Fibroblast of mammary gland (primary cell): ENCODE measurements around the gene FGD3.

ENCODE experiments used
- DNase-seq: peaks from one replicate; pipeline ENCODE4 v3.0.0-alpha.2; 2010; ENCODE audit warnings: low read depth
- H3K4me3 ChIP-seq: 2 replicates; pipeline ENCODE4 v1.5.1; 2011; ENCODE audit warnings: low read depth, mild to moderate bottlenecking, low read length, moderate library complexity; ENCODE audit not compliant: control insufficient read depth
- TF ChIP-seq, protein P1 (sequence below): conservative IDR thresholded peaks from 2 replicates; pipeline ENCODE4 v1.5.1; 2011; ENCODE audit warnings: low read depth, low read length, inconsistent platforms; ENCODE audit not compliant: control insufficient read depth, insufficient read depth

FGD3 gene

DNA sequence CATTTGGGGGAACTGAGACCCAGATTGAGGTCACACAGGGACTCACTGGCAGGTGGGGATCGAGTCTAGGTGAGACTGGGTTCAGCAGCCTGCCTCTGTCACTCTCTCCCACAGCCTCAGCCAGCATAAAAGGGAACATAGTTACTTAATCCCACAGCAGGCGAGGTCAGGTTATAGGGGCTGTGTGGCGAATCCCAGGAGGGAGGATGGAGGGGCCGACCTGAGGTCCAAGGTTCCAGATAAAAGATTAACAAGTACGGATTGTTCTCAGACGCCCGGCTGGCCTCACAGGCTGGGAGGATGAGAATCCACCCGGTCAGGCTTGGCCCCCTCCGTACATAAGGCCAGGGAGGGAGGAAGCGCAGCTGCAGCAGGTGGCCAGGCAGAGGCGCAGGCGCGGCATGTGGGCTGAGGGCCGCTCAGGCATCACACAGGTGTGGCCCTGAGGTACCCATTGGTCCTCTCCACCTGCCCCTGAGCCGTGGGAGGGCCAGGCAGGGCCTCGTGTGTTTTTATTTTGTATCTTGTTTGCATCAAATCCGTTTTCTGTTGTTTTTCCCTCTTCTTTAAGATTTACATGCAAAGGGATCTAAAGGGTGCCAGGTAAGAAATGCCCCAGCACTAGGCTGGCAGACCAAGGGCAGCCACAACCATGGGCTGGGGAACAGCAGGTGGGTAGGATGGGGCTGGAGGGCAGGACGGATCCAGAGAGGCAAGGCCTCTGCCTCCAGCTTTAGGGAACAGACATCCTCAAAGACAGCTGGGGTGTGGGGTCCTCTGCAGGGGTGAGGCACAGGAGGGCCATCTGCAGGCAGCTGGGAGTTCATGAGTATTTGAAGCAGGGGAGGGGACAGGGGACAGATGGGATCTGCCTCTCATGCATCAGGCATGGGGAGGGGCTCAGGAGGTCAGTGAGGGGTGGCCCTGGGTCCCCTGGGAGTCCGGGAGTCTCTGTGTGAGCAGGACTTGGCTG is 114.8 kb downstream of the FGD3 start:
- H3K4me3 ChIP-seq = no peak overlapping the region
- TF ChIP-seq, protein P1, sequence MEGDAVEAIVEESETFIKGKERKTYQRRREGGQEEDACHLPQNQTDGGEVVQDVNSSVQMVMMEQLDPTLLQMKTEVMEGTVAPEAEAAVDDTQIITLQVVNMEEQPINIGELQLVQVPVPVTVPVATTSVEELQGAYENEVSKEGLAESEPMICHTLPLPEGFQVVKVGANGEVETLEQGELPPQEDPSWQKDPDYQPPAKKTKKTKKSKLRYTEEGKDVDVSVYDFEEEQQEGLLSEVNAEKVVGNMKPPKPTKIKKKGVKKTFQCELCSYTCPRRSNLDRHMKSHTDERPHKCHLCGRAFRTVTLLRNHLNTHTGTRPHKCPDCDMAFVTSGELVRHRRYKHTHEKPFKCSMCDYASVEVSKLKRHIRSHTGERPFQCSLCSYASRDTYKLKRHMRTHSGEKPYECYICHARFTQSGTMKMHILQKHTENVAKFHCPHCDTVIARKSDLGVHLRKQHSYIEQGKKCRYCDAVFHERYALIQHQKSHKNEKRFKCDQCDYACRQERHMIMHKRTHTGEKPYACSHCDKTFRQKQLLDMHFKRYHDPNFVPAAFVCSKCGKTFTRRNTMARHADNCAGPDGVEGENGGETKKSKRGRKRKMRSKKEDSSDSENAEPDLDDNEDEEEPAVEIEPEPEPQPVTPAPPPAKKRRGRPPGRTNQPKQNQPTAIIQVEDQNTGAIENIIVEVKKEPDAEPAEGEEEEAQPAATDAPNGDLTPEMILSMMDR = no peak
- no peak for DNase-seq

DNA sequence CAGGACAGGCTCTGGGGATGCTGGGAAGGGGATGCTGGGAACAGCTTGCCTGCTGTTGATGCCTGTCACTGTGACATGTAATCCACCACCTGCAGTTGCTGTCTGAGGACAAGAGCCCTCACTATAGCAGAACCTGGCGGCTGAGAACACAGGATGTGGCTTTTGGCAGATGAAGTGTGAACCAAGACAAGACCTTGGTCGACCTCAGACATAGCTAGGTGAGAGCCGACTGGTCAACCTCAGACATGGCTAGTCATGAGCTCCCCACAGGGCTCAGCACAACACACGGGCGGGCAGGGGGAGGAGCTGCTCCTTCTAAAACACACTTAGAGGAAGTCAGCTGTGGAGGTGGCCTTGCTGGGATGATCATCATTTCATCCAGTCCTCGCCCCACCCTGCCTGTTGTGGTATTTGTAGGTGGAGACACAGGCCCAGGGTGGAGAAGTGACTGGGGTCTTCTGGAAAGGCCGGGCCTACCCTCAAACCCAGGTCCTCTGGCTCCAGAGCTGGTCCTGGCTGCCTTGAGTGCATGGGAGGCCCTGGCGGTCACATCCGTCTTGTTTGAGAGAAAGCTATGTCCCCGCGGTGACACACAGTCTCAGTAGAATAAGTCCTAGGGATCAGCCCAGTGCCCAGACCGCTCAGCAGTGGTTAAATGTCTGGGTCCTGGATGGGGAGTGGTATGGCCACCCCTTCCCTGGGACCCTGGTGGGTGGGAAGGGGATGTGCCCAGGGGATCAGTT is 117.2 kb downstream of the FGD3 start:
- H3K4me3 ChIP-seq = no peak overlapping the region
- peak; percentile 38 for DNase-seq
- TF ChIP-seq, protein P1 = no peak

DNA sequence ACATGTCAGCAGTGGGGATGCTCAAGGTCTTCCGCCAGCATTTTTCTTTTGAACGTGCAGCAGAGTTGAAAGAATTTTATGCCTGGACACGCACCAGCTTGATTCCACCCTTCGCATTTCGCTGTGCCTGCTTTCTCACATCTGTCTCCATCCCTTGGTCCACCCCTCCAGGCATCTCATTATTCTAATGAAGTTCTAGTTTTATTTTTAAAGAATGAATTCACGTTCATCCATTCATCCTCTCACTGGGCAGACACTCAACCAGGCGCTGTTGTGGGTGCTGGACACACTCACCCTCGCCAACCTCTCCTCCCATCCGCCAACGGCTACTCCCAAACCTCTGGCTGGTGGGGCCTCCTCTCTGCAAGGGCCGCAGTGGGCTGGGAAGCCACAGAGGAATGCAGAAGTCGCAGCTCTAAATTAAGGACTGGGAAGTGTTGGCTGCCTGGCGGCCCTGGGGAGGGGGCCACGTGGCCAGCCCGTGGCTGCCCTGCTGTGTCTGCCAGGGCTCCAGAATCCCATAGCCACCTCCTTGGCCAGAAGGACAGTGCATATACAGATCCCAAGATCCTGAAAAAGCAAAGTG is 117.9 kb downstream of the FGD3 start:
- TF ChIP-seq, protein P1 = no peak
- H3K4me3 ChIP-seq = no peak overlapping the region
- no peak for DNase-seq

DNA sequence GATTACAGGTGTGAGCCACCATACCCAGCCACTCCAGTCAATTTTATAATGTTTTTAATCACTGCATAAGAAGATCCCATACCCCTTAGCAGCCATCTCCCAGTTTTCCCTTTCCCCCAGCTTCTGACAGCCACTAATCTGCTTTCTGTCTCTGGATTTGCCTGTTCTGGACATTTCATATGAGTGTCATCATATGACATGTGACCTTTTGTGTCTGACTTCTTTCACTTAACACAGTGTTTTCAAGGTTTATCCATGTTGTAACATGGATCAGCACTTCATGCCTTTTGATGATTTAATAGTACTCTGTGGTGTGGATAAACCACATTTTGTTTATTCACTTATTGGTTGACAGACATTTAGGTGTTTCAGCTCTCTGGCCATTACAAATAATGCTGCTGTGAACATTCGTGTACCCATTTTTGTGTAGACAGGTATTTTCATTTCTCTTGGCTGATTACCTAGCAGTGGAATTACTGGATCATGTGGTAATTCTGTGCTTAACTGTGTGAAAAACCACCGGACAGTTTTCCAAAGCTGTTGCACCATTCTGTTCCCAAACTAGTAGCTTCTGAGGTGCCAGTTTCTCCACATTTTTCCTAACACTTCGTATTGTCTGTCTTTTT is 119.8 kb downstream of the FGD3 start:
- H3K4me3 ChIP-seq = no peak overlapping the region
- TF ChIP-seq, protein P1 = no peak
- DNase-seq = peak; percentile 32

DNA sequence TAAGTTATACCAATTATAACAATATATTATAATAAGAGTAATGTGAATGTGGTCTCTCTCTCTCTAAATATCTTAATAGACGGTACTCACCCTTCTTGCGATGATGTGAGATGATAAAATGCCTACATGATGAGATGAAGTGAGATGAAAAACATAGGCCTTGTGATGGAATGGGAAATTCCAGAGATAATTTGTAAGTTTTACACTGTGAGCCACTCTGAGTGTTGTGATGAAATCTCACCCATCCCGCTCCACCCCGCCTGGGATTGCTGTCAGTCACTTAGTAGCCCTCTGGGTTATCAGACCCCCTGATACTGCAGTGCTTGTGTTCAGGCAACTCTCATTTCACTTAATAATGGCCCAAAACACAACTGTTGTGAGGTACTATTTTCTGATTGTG is 121.6 kb downstream of the FGD3 start:
- no peak overlapping the region for H3K4me3 ChIP-seq
- TF ChIP-seq, protein P1 = no peak
- no peak for DNase-seq

DNA sequence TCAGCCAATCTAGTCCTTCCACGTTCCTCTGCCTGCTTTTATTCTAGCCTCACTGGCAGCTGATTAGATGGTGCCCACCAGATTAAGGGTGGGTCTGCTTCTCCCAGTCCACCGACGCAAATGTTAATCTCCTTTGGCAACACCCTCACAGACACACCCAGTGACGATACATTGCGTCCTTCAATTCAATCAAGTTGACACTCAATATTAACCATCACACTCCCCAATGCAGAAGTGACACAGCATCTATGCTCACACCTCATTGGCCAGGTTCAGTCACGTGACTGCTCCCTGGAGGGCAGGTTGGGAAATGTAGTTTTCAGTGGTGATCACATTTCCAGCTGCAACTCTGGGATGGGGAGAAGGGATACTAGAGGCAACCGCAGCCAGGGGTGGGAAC is 124.1 kb downstream of the FGD3 start:
- H3K4me3 ChIP-seq = no peak overlapping the region
- DNase-seq = peak; percentile 72
- TF ChIP-seq, protein P1 = no peak
